ENCODE results near the gene DAGLA.

The DAGLA gene

DNA sequence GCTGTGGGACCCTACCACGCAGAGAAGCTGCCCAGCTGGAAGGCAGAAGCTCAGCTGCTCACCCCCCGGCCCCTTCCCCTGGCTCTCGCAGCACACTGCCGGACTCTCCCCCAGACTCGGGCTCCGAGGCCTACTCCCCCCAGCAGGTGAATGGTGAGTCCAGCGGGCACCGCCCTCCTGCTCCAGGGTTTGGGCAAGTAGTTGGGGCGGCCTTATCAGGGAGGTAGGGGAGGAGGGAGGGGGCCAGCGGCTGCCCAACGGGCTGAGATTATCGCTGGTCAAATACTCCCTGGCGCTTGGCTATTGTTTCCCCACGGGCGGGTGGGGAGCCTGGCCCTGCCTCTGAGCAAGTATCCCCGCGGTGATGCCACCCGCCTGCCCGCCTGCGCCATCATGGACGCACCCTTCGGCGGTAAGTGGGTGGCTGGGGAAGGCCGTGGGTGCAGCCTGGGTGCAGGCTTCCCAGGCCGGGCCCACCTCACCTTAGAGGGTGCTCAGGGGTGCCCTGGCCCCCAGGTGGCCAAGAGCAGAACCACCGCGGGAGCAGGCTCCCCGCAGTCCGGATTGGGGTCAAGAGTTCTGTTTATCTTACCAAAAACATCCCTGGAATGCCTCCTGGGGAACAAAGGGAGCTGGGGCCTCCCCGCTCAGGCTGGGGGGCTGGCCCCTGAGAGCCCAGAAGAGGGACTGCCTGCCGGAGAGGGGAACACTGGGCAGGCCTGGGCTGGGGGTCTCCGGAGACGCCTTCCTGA is 89.2 kb downstream of the DAGLA start:
- in situ Hi-C loops (cut with HindIII; ENCODE audit: low sequenced_read_pairs) = no loop called here
- no peak for DNase-seq (ENCODE audit: low read depth)
- H3K4me3 ChIP-seq (ENCODE audit: low read depth, low read length) = no peak overlapping the region
- TF ChIP-seq, protein P1, sequence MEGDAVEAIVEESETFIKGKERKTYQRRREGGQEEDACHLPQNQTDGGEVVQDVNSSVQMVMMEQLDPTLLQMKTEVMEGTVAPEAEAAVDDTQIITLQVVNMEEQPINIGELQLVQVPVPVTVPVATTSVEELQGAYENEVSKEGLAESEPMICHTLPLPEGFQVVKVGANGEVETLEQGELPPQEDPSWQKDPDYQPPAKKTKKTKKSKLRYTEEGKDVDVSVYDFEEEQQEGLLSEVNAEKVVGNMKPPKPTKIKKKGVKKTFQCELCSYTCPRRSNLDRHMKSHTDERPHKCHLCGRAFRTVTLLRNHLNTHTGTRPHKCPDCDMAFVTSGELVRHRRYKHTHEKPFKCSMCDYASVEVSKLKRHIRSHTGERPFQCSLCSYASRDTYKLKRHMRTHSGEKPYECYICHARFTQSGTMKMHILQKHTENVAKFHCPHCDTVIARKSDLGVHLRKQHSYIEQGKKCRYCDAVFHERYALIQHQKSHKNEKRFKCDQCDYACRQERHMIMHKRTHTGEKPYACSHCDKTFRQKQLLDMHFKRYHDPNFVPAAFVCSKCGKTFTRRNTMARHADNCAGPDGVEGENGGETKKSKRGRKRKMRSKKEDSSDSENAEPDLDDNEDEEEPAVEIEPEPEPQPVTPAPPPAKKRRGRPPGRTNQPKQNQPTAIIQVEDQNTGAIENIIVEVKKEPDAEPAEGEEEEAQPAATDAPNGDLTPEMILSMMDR (IDR thresholded peaks at IDR 0.05; ENCODE audit: low read depth, low read length, missing control alignments) = peak; percentile 39

DNA sequence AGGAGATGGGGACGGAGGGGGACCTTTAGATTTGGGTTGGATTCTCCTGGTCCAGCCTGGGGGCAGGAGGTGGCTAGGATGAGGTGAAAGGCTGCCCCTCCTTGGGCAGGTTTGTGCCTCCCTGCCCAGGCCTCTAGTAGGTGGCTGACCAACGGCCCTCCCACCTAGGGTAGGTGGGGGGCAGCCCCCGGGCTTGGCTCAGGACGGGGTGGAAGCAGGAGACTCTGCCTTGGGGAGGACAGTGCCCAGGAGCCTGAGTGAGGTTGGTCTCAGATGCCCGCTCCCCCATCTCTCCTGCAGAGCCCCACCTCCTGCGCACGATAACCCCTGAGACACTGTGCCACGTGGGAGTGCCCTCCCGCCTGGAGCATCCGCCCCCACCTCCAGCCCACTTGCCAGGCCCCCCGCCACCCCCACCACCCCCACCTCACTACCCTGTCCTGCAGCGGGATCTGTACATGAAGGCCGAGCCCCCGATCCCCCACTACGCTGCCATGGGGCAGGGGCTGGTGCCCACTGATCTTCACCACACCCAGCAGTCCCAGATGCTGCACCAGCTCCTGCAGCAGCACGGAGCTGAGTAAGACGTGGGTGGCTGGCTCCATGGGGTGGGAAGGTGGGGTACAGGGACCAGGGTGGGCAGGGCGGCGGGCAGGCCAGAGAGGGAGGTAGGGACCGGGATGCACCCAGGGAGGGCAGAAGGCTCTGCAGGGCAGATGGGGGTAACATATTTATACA is 89.9 kb downstream of the DAGLA start:
- in situ Hi-C loops (cut with HindIII; ENCODE audit: low sequenced_read_pairs) = no loop called here
- H3K4me3 ChIP-seq (ENCODE audit: low read depth, low read length) = no peak overlapping the region
- no peak for DNase-seq (ENCODE audit: low read depth)
- TF ChIP-seq, protein P1 (IDR thresholded peaks at IDR 0.05; ENCODE audit: low read depth, low read length, missing control alignments) = no peak

DNA sequence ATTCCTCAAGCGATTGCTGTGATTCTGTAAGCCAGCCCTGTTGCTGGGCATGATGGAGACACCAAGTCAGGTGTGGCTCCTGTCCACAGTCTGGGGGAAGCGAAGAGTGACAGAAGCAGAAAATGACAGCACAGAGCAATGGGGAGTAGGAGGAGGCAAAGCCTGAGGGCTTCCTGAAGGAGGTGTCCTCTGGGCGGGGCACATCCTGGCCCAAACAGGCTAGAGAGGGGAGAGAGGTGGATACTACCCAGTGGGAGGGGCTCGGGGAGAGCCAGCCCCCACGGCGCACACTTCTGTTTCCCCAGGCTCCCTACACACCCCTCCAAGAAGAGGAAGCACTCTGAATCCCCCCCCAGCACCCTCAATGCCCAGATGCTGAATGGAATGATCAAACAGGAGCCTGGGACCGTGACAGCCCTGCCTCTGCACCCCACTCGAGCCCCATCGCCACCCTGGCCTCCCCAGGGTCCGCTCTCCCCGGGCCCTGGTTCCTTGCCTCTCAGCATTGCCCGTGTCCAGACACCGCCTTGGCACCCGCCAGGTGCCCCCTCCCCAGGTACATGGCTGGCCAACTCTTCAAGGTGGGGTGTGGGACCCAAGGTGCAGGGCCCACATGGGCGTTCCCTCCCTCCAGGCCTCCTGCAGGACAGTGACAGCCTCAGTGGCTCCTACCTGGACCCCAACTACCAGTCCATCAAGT is 91.2 kb downstream of the DAGLA start:
- DNase-seq (ENCODE audit: low read depth) = no peak
- TF ChIP-seq, protein P1 (IDR thresholded peaks at IDR 0.05; ENCODE audit: low read depth, low read length, missing control alignments) = no peak
- in situ Hi-C loops (cut with HindIII; ENCODE audit: low sequenced_read_pairs) = no loop called here
- no peak overlapping the region for H3K4me3 ChIP-seq (ENCODE audit: low read depth, low read length)

DNA sequence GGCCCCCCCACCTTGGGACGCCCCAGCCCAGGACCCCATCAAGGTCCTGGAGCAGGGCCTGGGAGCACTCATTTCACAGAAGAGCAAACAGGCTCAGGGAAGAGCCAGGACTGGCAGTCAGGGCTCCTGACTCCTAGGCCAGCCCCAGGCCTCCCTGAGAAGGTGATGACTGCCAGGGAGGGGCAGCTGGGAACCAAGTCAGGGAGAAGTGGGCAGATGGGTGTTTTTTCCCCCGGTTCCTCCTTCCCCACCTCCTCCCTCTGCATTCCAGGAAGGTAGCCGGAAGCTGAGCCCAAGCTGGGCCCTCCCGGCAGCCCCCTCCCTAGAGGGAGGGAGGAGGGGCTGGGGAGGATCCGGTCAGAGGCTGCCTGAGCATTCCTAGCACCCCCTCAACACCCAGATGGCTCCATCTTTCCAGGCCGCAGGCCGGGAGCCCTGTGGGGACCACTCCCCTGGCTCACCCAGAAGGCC is 91.8 kb downstream of the DAGLA start:
- in situ Hi-C loops (cut with HindIII; ENCODE audit: low sequenced_read_pairs) = no loop called here
- no peak overlapping the region for H3K4me3 ChIP-seq (ENCODE audit: low read depth, low read length)
- TF ChIP-seq, protein P1 (IDR thresholded peaks at IDR 0.05; ENCODE audit: low read depth, low read length, missing control alignments) = no peak
- DNase-seq (ENCODE audit: low read depth) = no peak

DNA sequence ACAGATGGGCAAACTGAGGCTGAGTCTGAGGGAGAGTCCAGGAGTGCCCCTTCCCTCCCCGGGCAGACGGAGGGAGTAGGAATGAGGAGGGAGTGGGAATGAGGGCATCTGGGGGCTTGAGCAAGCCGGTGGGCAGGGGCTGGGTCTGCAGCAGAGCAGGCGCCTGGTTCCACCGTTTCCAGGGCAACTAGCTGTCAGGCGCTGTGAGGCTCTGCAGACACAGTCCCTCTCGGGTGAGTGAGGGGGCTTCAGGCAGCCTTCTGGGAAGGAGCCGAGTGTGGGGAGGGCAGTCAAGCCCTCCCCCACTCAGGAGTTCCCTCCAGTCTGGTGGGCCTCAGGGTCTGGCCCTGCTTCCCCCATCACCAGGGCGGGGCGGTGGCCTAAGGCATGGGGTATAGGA is 93.2 kb downstream of the DAGLA start:
- H3K4me3 ChIP-seq (ENCODE audit: low read depth, low read length) = no peak overlapping the region
- TF ChIP-seq, protein P1 (IDR thresholded peaks at IDR 0.05; ENCODE audit: low read depth, low read length, missing control alignments) = no peak
- in situ Hi-C loops (cut with HindIII; ENCODE audit: low sequenced_read_pairs) = no loop called here
- no peak for DNase-seq (ENCODE audit: low read depth)

DNA sequence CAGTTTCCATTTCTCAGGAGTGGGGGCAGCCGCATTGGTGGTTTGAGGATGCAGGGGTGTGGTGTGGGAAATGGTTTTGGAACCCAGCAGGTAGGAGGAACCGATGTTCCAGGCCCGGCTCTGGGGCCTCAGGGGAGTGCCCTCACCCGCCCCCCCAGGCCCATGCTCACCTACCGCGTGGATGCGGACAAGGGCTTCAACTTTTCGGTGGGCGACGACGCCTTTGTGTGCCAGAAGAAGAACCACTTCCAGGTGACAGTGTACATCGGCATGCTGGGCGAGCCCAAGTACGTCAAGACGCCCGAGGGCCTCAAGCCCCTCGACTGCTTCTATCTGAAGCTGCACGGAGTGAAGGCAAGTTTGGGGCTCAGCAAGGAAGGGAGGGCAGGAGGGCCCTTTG is 93.6 kb downstream of the DAGLA start:
- H3K4me3 ChIP-seq (ENCODE audit: low read depth, low read length) = no peak overlapping the region
- in situ Hi-C loops (cut with HindIII; ENCODE audit: low sequenced_read_pairs) = no loop called here
- DNase-seq (ENCODE audit: low read depth) = no peak
- TF ChIP-seq, protein P1 (IDR thresholded peaks at IDR 0.05; ENCODE audit: low read depth, low read length, missing control alignments) = no peak

All from astrocyte of the cerebellum (primary cell).